Measurements from ENCODE around the gene EMX2.
"Not testable (repeated sequence)": the region's sequence is repeated elsewhere in the genome, so short reads cannot be mapped to it uniquely, and the experiment has no call there.

EMX2 gene

GRCh38 chr10:117542706-117543224 is at the start of gene EMX2:
EMX2 (plus strand) TSS chr10:117542746; CDS start chr10:117543268, 522 bp downstream.
- no peak for DNase-seq

GRCh38 chr10:117496031-117496430 is 46.5 kb upstream of the EMX2 start:
- no peak for DNase-seq

- peak; percentile 47 for DNase-seq
Measured at GRCh38 chr10:117496616-117497028, 45.9 kb upstream of the EMX2 start.

- DNase-seq = no peak
Measured at GRCh38 chr10:117497736-117498135, 44.8 kb upstream of the EMX2 start.

- DNase-seq = no peak
Measured at GRCh38 chr10:117499248-117500105, 43.1 kb upstream of the EMX2 start.

- no peak for DNase-seq
Measured at GRCh38 chr10:117500456-117500855, 42.1 kb upstream of the EMX2 start.

GRCh38 chr10:117501460-117502035 is 41.0 kb upstream of the EMX2 start:
- DNase-seq = no peak

GRCh38 chr10:117502421-117503243 is 39.9 kb upstream of the EMX2 start:
- no peak for DNase-seq

- DNase-seq = no peak
Measured at GRCh38 chr10:117503244-117504205, 39.0 kb upstream of the EMX2 start.

GRCh38 chr10:117504562-117504961 is 38.0 kb upstream of the EMX2 start:
- no peak for DNase-seq

- DNase-seq = not testable (repeated sequence)
Measured at GRCh38 chr10:117507081-117507480, 35.5 kb upstream of the EMX2 start.

GRCh38 chr10:117509573-117509972 is 33.0 kb upstream of the EMX2 start:
- no peak for DNase-seq

GRCh38 chr10:117511601-117512390 is 30.8 kb upstream of the EMX2 start:
- DNase-seq = no peak

- DNase-seq = no peak
Measured at GRCh38 chr10:117514971-117515370, 27.6 kb upstream of the EMX2 start.

GRCh38 chr10:117516681-117517080 is 25.9 kb upstream of the EMX2 start:
- DNase-seq = no peak

- no peak for DNase-seq
Measured at GRCh38 chr10:117518246-117518645, 24.3 kb upstream of the EMX2 start.

- no peak for DNase-seq
Measured at GRCh38 chr10:117519286-117519685, 23.3 kb upstream of the EMX2 start.

- DNase-seq = no peak
Measured at GRCh38 chr10:117519879-117520278, 22.7 kb upstream of the EMX2 start.

GRCh38 chr10:117530791-117531190 is 11.8 kb upstream of the EMX2 start:
- no peak for DNase-seq

- no peak for DNase-seq
Measured at GRCh38 chr10:117531371-117532002, 11.1 kb upstream of the EMX2 start.

- DNase-seq = no peak
Measured at GRCh38 chr10:117532003-117532385, 10.6 kb upstream of the EMX2 start.

Measured in GOT3 (cell line).